Activated CD4-positive, alpha-beta T cell treated with anti-CD3 and anti-CD28 coated beads for 4 hours (primary cell): ENCODE results near the gene KIF3B.
"Not testable (repeated sequence)": the region's sequence is repeated elsewhere in the genome, so short reads cannot be mapped to it uniquely, and the experiment has no call there.

Source experiments
- DNase-seq, 2 donors: peaks; one replicate each; pipeline ENCODE4 v3.0.0-alpha.2; 2020

KIF3B gene

DNA sequence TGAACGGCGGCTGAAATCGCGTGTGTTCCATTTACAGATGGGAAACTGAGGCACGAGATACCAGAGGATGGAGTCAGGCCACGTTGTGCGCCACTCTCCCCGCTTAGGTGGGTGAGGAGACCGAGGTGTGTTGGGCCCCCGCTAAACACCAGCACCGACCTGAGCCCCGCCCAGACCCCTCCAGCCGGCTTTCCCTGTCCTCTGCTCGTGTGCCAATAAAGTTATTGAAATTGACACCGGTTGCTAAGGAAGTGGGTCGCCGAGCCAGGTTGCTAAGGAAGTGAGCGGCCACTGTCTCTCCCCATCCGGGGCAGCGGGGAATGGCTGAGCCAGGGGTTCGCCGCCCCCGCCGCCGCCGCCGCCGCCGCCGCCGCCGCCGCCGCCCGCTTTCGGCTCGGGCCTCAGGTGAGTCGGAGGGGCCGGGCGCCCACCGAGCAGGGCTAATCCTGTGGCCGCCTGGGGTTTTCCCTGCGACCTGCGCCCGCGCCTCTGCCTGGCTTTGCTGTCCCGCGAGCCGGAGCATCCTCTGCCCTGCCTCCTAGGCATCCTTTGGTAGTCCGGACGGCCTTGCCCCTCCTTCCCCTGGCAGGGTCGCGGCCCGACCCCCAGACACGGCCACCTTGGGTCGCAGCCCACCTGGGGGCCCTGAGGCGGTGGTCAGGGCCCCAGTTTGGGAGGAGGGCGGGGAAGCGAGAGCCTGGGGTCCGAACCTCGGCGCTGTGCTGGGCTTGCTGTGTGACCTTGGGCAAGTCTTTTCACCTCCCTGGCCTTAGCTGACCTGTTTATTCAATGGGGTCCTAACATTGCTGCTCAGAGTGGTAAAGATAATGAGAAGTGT is at the start of gene KIF3B:
Gene KIF3B (plus strand): TSS at position 291 of the 838 bp plus-strand sequence. CDS start 32,127 bp downstream, outside the sequence.
- peak; percentile 82 to 87 for DNase-seq

DNA sequence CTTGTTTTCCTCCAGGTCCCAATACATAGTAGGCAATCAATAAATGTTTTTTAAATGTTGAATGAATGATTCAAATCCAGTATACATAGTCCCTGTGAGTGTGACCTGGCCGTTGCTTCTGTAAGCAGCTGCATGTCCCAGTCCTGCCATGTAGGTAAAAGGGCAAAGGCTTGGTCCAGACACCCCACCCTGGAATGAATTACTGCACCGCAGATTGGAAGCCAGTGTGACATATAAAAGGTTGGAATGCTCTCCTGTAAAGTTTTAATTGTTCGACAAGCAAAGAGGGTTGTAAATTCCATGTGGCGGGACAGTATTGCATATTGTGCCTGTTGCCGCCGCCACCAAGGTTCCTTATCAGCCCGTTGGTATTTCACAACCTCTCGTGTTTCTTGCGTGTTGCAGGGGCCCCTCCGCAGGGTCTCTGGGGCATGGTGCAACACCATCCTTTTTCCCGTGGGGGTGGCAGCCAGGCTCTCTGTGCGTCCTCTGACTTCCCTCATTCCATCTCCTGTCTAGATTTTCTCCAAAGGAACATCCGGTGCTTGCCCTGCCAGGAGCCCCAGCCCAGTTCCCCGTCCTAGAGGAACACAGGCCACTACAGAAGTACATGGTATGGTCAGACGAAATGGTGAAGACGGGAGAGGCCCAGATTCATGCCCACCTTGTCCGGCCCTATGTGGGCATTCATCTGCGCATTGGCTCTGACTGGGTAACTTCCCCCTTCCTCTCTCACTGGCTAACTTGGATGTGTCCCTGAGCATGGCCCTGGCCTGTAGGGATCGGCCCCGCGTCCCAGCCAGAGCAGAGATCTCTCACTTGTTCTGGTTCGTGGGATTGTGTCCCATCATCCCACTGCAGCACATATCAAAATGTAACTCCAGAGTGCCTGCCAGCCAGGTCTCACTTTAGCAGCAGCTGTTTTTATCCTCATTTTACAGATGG is 49.4 kb upstream of the KIF3B start:
- no peak for DNase-seq

DNA sequence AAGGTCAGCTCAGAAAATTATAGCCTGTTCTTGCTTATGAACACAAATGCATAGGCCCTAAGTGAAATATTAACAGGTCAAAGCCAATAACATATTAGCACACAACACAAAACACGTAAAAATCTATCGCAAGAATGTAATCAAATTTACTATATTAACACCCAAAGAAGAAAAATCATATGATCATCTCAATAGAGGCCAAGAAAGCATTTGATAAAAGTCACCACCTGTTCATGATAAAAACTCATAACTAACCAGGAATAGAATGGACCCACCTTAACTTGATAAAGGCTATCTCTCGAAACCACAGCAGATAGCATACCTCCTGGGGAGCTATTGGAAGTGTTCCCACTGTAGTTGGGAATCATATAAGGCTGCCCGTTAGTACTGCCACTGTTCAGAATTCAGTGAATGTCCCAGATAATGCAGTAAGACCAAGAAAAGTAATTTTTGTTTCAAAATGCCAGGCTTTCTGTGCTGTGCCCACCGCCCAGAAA is 48.2 kb upstream of the KIF3B start:
- no peak for DNase-seq

DNA sequence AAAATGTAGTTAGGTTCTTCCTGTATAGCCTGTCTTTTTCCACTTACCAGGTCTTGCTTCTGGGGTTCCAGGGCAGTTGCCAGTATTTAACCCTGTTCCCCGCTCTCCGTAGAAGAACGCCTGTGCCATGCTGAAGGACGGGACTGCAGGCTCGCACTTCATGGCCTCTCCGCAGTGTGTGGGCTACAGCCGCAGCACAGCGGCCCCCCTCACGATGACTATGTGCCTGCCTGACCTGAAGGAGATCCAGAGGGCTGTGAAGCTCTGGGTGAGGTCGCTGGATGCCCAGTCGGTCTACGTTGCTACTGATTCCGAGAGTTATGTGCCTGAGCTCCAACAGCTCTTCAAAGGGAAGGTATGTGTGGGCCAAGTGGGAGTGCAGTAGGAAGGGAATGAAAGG is 46.7 kb upstream of the KIF3B start:
- no peak for DNase-seq

DNA sequence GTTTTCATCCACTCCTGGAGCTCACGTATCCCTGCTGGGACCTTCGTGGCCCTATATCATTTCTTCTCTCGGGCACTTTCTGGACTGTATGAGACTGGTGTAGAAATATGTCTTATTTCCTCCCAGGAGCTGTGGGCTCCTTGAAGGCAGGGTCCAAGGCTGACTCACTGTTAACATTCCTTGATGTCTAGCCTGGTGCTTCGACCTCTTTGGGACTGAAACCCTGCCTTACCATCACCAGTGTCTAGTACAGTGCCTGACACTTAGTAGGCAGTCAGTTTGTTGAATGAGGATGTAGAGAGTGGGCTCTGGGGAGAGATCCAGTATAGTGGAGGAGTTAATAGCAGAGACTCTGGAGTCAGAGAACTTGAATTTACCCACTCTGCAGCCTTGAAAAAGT is 46.2 kb upstream of the KIF3B start:
- DNase-seq = no peak

DNA sequence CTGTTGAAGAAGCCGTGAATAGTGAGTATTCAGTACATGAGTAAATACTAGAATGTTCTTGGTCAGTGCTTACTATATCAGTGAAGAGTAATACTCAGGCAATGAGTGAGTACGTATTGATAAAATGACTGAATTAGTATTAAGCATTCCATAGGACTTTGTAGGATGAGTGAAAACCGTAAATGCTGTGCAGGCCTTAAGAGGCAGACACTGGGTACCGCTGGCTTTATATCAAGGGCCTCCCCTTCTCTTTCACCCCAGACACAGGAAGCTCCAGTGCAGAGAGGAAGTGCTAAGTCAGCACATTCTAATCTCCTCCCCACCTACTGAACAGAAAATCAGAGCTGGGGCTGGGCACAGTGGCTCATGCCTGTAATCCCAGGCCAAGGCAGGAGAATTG is 45.6 kb upstream of the KIF3B start:
- DNase-seq = peak; percentile 26

DNA sequence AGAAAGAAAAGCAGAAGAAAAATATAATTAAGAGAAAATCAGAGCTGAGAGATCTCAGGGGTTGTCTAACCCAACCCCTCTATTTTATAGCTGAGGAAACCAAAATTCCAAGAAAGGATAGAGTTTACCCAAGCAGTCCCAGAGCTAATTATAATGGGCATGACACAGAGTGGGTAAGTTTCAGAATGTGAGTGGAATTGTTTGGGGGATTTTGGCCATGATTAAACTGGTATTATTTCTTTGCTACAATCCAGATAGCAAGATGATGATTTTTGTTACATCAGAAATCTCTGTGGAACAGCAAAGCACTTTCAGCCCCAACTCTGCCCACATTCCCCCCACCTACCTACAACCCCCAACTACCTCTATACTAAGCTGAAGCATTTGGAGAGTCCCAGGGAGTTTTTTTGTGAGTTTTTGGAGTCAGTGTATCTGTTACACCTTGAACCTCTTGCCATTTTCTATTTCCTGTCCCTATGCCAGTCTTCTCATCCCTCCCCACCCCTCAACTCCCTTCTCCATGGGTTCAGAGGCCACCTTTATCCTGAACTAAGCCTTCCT is 45.0 kb upstream of the KIF3B start:
- DNase-seq = no peak

DNA sequence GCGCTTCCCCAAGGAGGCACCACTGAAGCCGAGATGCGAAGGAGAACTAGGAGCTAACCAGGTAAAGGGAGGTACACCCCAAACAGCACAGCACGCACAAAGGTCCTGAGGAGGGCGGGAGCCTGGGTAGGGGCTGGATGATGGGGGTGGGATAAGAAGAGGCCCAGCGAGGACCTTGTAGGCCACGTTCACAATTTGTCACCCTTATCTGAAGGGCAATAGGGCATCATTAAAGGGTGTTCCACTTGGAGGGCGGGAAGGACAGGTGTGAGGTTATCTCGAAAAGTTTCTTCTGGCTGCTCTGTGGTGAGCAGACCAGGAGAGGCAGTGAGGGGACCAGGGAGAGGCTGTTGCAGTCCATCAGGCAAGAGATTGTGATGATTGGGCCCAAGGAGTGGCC is 44.2 kb upstream of the KIF3B start:
- no peak for DNase-seq

DNA sequence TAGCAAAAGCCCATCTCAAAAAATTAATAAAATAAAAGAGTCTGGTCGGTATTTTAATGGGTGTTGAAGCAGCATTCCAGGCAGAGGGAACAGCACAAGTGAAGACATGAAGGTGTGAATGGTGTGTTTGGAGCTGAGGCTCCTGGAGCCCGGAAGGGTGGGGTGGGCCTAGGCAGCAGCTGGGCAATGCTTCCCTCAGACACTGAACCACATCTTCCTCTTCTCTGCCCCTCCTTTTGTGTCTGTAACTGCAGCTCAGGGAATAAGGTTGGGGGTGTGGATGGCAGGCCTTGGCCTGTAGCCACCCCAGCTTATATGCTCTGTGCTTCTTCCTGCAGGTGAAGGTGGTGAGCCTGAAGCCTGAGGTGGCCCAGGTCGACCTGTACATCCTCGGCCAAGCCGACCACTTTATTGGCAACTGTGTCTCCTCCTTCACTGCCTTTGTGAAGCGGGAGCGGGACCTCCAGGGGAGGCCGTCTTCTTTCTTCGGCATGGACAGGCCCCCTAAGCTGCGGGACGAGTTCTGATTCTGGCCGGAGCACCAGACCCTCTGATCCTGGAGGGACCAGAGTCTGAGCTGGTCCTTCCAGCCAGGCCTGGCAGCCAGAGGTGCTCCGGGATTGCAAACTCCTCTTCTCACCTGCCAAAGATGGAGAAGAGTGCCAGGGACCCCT is 43.2 kb upstream of the KIF3B start:
- no peak for DNase-seq

DNA sequence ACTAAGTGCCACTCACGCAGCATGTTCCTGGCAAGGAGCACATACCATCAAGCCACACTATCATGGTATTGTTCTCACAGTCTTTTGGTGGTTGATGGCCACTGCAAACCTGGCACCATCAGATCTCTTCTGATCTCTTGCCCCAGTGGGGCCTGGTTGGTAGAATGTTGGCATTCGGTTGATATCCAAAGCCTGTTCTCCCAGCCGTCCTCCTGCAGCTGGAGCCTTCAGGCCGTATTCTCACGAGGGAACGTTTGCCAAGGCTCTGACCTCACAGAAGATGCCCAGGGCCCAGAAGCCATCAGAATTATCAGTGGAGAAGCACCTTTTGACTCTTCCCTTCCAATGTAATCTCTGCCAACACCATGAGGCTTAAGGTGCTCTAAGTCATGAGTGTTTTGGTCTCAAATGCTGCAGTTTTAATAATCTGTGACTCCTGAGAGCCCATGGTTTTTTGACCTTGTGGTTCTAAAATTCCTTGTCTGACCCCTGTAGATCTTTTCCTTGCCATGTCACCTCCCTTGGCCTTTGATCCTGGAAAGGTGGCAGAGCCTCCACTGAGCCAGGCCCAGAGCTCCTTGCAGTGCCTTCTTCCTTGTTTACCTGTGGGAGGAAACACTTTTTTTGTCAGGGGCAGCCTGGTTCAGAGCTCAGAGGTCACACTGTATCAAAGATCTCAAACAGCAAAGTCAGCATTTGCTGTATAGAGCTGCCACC is 42.0 kb upstream of the KIF3B start:
- DNase-seq = no peak

DNA sequence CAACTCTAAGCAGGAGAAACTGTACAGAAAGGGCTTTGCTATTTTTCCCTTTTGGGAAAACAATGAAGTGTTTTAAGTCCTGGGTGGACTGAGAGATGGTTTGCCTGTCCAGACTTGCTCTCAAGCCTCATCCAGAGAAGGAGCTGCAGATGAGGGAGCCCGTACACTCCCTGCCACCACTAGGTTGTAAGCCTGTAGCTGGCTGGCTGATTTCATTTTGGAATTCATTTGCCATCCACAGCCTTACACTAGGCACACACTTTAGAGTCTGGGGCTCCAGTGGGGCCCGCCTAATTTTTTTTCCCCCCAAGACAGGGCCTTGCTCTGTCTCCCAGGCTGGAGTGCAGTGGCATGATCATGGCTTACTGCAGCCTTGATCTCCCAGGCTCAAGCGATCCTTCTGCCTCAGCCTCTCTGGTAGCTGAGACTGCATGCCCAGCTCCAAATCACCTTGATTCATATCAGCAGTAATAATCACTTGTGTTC is 41.4 kb upstream of the KIF3B start:
- no peak for DNase-seq

DNA sequence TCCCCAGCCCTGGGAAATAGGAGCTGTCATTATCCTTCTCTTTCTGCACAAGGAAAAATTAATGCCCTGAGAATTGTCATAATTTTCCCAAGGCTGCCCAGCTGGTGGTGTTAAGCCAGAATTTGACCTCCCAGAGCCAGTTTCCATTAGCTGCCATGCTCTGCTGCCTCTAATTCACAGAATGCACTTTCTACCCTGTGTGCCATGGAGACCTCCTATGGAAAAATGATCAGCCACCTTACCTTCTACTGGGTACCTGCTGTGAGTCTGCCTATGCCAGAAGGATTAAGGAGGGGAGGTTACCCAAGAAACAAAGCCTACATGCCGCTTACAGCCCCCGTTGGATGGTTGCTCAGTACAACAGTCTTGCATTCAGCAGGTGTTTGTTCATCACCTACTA is 40.6 kb upstream of the KIF3B start:
- DNase-seq = no peak

DNA sequence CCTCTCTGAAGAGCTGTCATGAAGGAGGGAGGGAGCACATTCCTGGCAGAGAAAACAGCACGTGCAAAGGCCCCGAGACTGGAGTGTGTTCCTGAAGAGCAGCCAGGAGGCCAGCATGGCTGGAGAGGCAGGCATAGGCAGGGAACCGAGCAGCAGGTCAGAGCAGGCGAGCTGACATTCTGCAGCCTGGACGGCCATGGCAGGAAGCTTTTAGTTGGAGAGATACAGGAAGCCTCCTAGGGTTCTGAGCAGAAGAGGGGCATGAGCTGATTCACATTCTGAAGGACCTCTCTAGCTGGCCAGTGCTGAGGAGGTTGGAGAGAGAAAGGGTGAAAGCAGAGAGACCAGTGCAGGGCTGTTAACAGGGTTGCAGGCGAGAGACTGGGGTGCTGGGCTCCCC is 40.0 kb upstream of the KIF3B start:
- no peak for DNase-seq

DNA sequence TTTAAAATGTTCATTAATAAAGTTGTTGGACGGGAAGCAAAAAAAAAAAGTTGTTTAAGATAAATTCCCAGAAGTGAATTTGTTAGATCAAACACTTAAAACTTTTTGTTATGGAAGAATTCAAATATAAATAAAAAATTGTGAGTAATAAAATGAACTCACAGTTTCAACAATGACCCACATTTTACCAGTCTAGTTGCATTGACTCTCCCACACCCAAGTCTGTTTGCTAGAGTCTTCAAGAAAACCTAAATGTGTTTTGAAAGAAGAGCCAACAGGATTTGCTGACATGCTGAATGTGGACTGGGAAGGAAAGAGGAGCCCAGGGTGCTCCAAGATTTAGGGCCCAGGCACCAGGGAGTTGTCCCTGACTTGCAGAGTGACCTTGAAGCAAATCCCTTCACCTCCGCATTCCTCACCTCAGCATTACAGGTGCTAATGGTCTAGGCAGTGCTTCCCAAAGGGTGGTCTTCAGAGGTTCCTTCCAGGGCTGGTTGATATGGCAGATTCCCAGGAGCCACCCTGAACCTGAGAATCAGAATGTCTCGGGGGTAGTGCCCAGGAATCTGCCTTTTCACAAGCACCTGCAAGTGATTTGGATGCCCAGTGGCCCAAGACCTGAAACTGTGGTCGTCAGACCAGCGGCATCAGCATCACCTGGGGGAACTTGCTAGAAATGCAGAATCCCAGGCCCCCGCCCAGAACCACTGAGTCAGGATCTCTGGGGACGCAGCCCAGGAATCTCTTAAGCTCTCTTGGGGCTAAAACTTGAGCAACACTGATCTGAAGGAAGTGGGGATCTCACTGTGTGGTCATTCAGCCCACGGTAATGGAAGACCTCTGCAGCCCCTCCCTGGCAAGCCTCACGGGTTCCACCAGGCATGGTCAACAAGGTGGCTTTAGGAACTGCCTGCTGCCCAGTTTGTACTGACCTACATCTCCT is 38.7 kb upstream of the KIF3B start:
- DNase-seq = no peak

DNA sequence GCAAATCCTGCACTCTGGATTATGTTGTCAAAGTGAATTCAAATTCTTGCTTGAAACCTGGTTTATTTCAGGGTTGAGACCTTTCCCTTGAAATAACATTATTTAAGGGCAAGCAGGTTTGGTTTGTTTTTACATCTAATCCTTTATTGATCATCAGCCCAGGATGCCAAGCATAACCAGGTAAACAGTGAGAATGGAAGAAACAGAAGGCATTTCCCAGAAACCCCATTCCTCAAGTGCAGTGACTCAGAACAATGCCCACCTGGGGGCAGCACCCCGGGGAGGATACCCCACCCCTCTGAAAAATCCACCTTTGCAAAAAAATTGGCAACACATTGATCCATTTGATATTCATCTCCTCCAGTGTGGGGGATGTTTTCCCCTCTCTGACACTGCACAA is 37.2 kb upstream of the KIF3B start:
- no peak for DNase-seq

DNA sequence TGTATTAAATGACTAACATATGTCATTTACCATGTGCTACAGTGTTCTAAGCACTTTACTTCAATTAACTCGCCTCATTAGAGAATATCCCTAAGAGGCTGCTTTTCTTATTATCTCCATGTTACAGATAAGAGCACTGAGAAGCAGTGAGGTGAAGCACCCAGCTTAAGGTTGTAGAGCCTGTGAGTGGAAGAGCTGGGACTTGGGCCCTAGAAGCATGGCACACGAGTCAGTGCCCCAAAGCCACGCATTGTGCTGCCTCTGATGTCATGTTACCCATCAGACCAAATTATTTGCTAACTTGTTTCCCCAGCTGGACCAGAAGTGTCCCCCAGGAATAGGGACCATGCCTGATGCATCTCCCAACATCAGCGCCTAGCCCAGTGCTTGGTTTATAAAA is 35.6 kb upstream of the KIF3B start:
- no peak for DNase-seq

DNA sequence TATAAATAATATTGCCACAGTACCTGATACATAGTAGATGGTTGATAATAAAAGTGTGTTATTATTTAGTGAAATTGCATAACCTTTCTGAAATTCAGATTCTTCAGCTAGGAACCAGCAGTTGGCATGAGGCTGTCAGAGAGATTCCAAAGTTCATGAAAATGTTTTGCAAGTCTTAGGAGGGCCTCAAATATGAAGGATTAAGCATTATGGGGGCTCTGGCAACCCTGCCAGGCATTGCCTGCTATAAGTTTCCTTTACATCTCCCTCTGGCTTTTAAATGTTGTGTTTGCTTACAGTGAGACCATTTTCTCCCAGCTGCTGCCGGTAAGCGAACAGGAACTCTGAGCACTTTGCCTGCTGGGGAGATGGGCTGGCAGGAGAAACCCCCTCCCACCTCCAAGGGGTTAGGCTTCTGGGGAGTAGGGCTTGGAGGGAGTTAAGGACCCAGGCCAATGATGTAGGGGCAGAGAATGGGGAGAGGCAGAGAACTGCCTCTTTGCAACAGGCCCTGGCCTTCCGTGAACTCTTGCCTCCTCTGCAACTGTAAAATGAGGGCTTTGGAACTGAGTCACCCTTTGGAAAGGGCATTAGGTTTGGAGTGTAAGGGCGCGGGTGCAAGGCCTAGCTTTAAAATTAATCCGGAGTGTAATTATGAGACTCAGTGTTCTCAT is 33.2 kb upstream of the KIF3B start:
- no peak for DNase-seq

DNA sequence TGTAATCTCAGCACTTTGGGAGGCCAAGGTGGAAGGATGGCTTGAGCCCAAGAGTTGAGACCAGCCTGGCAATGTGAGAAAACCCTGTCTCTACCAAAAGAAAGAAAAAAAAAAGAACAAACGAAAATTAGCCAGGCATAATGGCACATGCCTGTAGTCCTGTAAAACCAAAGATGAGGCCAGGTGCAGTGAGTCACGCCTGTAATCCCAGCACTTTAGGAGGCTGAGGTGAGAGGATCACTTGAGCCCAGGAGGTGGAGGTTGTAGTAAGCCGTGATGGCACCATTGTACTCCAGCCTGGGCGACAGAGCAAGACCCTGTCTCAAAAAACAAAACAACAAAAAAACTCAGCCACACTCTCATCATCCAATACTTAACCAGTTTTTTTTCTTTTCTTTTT is 32.5 kb upstream of the KIF3B start:
- DNase-seq = no peak

DNA sequence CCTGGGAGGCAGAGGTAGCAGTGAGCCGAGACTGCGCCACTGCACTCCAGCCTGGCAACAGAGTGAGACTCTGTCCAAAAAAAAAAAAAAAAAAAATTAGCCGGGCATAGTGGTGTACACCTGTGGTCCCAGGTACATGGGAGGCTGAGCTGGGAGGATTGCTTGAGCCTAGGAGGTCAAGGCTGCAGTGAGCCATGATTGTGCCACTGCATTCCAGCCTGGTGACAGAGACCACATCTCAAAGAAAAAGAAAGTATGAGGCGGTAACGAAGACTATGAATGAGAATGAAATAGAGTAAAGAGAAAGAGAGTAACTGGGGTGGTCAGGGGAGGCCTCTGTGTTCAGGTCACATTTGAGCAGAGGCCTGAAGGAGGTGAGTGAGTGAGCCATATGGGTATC is 31.2 kb upstream of the KIF3B start:
- not testable (repeated sequence) for DNase-seq

DNA sequence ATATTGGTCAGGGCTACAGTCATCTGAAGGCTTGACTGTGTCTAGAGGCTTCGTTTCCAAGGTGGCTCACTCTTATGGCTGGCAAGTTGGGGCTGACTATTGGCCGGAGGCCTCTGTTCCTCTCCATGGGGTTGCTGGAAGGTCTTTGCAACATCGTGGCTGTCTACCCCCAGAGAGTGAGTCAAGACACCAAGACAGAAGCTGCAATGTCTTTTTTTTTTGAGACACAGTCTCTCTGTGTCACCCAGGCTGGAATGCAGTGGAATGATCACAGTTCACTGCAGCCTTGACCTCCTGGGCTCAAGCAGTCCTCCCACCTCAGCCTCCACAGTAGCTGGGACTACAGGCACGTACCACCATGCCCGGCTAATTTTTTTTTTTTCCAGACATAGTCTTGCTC is 29.4 kb upstream of the KIF3B start:
- DNase-seq = no peak
